Right lobe of liver (tissue), 6 donors: ENCODE results near the gene SLC22A23. TPM values are rescaled to one million over a fixed set of nuclear protein-coding genes. Genes with fewer than 3 reads are reported as not detected.

Experiments
- ATAC-seq, 4 donors: fragments of 200-7000 bp; cut with Tn5 transposase; one replicate each; pipeline ENCODE4 v1.9.1; 2020; ENCODE audit warnings: mild to moderate bottlenecking in 4 of 4, moderate library complexity in 4 of 4
- DNase-seq, 3 donors: peaks; one replicate each; pipeline ENCODE4 v3.0.0-alpha.2; 2020
- H3K27ac ChIP-seq, 3 donors: fragments of 200-600 bp; one replicate each; pipeline ENCODE4 v1.8.0; 2022
- H3K27me3 ChIP-seq, 2 donors: fragments of 200-600 bp; one replicate each; pipeline ENCODE4 v1.8.0; 2022
- H3K36me3 ChIP-seq, 4 donors: fragments of 200-600 bp; sonication (generic) in 1 of 4; one replicate each; pipeline versions ENCODE4 v1.5.1 to v1.8.0; 2017 to 2022; ENCODE audit warnings: control low read depth in 1 of 4
- H3K4me1 ChIP-seq, 4 donors: fragments of 200-600 bp; sonication (generic) in 1 of 4; one replicate each; pipeline versions ENCODE4 v1.5.1 to v1.8.0; 2017 to 2022; ENCODE audit warnings: control low read depth in 1 of 4
- H3K4me3 ChIP-seq, 3 donors: fragments of 200-600 bp; one replicate each; pipeline ENCODE4 v1.8.0; 2022
- H3K9me3 ChIP-seq, 4 donors: fragments of 200-600 bp; sonication (generic) in 1 of 4; one replicate each; pipeline versions ENCODE4 v1.5.1 to v1.8.0; 2017 to 2022; ENCODE audit warnings: control low read depth in 1 of 4
- POLR2A ChIP-seq: fragments of 450-650 bp; IDR thresholded peaks from one replicate; pipeline ENCODE4 v1.6.1; 2017; ENCODE audit warnings: antibody characterized with exemption, mild to moderate bottlenecking
- WGBS: methylation state at CpG from one replicate; pipeline ENCODE4 v1.1.6; 2018; ENCODE audit warnings: low coverage, low lambda C conversion rate; ENCODE audit not compliant: insufficient coverage; ENCODE audit errors: missing lambda C conversion rate; 5-methylcytosine and 5-hydroxymethylcytosine counted together
- intact Hi-C, 2 donors: fragments of 100-400 bp; cut with DNase I; formaldehyde crosslinking; loops; one replicate each; pipeline versions ENCODE4 v1.11.2 to v1.14.1; 2022
- total RNA-seq, 6 experiments: library from RNA; depleted of rRNA in 2 of 6; stranded (reverse); fragments of >200 nt in 2 of 6; fragmentation: NEBNext Ultra II Directional in 3 of 6; extraction: Animal tissue kit (Norgen Biotek cat#: 25700) in 3 of 6; gene quantifications; one replicate each; pipeline versions ENCODE4 v1.1.0 to v1.2.4, GENCODE V29; 2016 to 2023
- TF ChIP-seq, protein P1 (sequence below), 4 donors: fragments of 200-600 bp in 3 of 4; fragments of 450-650 bp in 1 of 4; IDR thresholded peaks; one replicate each; pipeline versions ENCODE4 v1.5.1 to v1.8.0; 2016 to 2022; ENCODE audit warnings: antibody characterized with exemption in 4 of 4, mild to moderate bottlenecking in 2 of 4
- donor health status: DM: no; HTN: yes; CAD: no.
- donor health status: DM: no; HTN: no; CAD: no.
- donor health status: DM: no; HTN: no; CAD: no.
- donor health status: DM: no; HTN: yes; CAD: no.
- donor health status: DM: no; HTN: yes; CAD: no.

SLC22A23 gene
- total RNA-seq, 6 experiments from 2014 or later: 11.7 to 27.6 (median 16.3) TPM

DNA sequence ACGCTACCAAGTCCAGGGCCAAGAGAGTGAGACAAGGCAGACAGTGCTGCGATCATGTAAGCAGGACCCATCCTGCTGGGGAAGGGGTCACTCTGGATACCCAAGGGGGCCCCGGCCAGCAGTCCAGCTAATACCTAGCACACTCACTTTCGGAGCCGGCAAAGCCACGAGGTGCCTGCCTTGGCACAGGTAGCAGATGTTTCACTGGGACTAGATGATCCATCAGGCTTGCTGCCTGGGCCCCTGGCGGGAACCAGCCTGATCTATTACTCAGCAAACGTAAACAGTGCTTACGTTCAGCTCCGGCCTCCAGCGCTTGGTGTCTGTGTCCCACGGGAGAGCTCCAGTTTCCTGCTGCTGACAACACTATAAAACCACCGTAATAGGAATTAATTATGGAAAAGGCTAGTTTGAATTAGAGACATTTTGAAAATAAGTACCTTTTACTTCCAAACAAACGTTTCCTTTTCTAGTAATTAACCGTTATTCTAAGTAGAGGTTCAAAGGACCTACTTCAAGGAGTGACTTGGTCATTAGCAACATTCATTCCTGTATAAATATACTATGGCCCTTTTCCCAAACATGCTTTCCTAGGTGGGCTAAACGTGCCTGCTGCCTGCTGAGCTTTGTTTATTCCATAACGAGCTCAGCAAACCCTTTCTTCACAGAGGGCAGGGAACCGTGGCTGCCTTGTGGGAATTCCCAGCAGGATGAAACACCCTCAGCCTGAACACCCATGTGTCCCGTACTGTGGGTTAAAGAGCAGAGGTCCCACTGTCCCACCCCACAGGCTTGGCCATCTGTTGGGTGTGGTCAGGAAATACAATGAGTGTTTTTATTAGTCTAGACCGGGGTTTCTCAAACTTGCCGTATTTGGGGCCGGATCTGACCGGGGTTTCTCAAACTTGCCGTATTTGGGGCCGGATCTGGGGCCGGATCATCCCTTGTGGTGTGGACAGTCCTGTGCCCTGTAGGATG, 18.4 kb downstream of the SLC22A23 start:
- intact Hi-C loops: loop anchor here in 1 of 2 donors (10.0 kb wide), 1 partner anchor 296 kb away; no protein-coding TSS in a partner anchor
- no peak overlapping the region for H3K27ac ChIP-seq
- H3K36me3 ChIP-seq: no peaks in the 10 kb centered on the region
- no peaks in the 10 kb centered on the region for H3K4me1 ChIP-seq
- no peaks in the 10 kb centered on the region for H3K27me3 ChIP-seq
- no peak overlapping the region for H3K4me3 ChIP-seq
- WGBS: 70% methylated on average over 7 of the region's 26 CpGs
- peak in 1 of 4 donors; percentile 34 for ATAC-seq
- DNase-seq: no peak
- no peaks in the 10 kb centered on the region for H3K9me3 ChIP-seq
- TF ChIP-seq, protein P1, sequence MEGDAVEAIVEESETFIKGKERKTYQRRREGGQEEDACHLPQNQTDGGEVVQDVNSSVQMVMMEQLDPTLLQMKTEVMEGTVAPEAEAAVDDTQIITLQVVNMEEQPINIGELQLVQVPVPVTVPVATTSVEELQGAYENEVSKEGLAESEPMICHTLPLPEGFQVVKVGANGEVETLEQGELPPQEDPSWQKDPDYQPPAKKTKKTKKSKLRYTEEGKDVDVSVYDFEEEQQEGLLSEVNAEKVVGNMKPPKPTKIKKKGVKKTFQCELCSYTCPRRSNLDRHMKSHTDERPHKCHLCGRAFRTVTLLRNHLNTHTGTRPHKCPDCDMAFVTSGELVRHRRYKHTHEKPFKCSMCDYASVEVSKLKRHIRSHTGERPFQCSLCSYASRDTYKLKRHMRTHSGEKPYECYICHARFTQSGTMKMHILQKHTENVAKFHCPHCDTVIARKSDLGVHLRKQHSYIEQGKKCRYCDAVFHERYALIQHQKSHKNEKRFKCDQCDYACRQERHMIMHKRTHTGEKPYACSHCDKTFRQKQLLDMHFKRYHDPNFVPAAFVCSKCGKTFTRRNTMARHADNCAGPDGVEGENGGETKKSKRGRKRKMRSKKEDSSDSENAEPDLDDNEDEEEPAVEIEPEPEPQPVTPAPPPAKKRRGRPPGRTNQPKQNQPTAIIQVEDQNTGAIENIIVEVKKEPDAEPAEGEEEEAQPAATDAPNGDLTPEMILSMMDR (IDR thresholded peaks at IDR 0.05): no peak
- TF ChIP-seq POLR2A: no peak

DNA sequence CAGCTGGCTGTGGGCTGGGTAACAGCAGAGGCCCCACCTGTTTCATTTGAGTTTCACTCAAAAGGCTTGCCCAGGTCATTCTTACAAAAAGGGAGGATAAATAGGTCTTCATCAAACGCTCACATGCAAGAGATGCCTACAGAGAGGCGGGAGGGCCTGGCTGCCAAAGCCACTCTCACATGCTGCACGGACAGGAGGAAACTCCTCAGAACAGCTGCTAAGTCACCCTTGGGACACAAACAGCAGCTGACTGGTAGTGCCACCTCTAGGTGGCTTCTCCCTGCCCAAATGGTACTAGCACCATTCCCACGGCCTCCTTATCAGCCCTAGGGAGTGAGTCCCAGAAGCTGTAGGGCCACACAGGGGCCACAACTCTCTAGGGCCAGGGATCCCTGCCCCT, 23.8 kb downstream of the SLC22A23 start:
- Histone ChIP-seq H3K36me3 (no peaks in the 10 kb centered on the region), H3K4me3 (no peak overlapping the region), H3K27me3 (no peaks in the 10 kb centered on the region), H3K9me3 (no peaks in the 10 kb centered on the region), H3K27ac (no peak overlapping the region), H3K4me1 (peaks cover 0 to 3% (median under 1%) of the 10 kb centered on the region in 4 donors)
- DNase-seq (no peak), ATAC-seq (peak; percentile 34 to 71 (median 56))
- intact Hi-C loops: loop anchor here in 1 of 2 donors (10.0 kb wide), 1 partner anchor 302 kb away; no protein-coding TSS in a partner anchor
- WGBS: no CpG with 5 or more reads among the region's 4 CpGs
- TF ChIP-seq POLR2A: no peak
- TF ChIP-seq, protein P1 (IDR thresholded peaks at IDR 0.05): peak; percentile 3 to 24 (median 8)

DNA sequence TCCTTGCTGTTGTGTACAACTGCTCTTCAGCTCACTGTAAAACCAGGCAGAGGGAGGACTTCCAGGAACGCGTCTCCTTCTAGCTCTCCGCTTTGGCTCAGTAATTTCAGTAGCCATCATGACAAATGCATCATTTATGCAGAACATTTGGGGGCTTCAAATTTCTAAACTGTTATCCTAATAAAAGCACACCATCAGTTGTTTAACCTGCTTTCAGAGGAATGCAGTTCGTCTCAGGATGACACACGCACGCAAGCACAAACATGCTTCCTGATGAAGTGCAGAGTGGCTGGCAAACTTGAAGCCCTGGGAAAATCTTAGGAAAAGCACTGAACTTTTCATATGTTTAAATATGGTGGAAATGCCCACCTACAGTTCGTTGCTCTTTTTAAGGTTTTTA, 24.4 kb downstream of the SLC22A23 start:
- intact Hi-C loops: loop anchor here in 1 of 2 donors (10.0 kb wide), 1 partner anchor 302 kb away; no protein-coding TSS in a partner anchor
- DNase-seq: no peak
- no peak overlapping the region for H3K4me3 ChIP-seq
- H3K36me3 ChIP-seq: no peaks in the 10 kb centered on the region
- no peaks in the 10 kb centered on the region for H3K9me3 ChIP-seq
- no peak for ATAC-seq
- no peak for TF ChIP-seq POLR2A
- TF ChIP-seq, protein P1 (IDR thresholded peaks at IDR 0.05): no peak
- peaks cover 0 to 7% (median 3%) of the 10 kb centered on the region in 4 donors for H3K4me1 ChIP-seq
- H3K27ac ChIP-seq: no peak overlapping the region
- WGBS: 98% methylated on average over 6 of the region's 7 CpGs
- no peaks in the 10 kb centered on the region for H3K27me3 ChIP-seq

DNA sequence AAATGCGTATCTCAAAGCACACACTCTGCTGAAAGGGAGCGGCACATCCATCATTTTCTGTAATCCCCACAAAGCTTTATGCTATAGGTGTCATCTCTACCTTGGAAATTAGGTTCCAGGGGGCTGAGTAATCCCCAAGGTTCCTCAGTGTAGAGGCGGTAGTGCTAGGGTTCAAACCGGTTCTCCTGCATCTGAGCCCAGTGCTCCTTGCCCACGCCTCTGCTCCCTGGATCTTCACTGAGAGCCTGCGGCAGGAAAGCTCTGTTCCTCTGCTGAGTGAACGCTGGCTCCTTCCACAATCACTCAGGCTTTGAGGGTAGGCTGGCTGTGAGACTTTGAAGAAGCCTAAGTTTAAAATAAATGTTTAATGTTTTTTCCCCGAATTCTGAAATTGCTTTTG, 24.9 kb downstream of the SLC22A23 start:
- no peaks in the 10 kb centered on the region for H3K36me3 ChIP-seq
- TF ChIP-seq POLR2A: no peak
- TF ChIP-seq, protein P1 (IDR thresholded peaks at IDR 0.05): no peak
- no peaks in the 10 kb centered on the region for H3K27me3 ChIP-seq
- H3K27ac ChIP-seq: no peak overlapping the region
- intact Hi-C loops: loop anchor here in 1 of 2 donors (10.0 kb wide), 1 partner anchor 303 kb away; no protein-coding TSS in a partner anchor
- H3K4me1 ChIP-seq: peaks cover 0 to 12% (median 3%) of the 10 kb centered on the region in 4 donors
- no peak overlapping the region for H3K4me3 ChIP-seq
- WGBS: 100% methylated on average over 6 of the region's 8 CpGs
- no peaks in the 10 kb centered on the region for H3K9me3 ChIP-seq
- ATAC-seq: no peak
- no peak for DNase-seq
